DND-41 (cell line): Measurements from ENCODE around the gene GTF2IRD1.

ENCODE experiments used
- EZH2 ChIP-seq: IDR thresholded peaks from 3 replicates; pipeline ENCODE4 v1.6.1; 2012; ENCODE audit warnings: borderline replicate concordance, low read depth, mild to moderate bottlenecking, moderate library complexity, low read length, inconsistent platforms; ENCODE audit not compliant: severe bottlenecking
- TF ChIP-seq, protein P1 (sequence below): IDR thresholded peaks from 2 replicates; pipeline ENCODE4 v1.5.1; 2012; ENCODE audit warnings: borderline replicate concordance, low read length, moderate library complexity, mild to moderate bottlenecking; ENCODE audit not compliant: poor library complexity, severe bottlenecking; ENCODE audit errors: extremely low read depth

DNA sequence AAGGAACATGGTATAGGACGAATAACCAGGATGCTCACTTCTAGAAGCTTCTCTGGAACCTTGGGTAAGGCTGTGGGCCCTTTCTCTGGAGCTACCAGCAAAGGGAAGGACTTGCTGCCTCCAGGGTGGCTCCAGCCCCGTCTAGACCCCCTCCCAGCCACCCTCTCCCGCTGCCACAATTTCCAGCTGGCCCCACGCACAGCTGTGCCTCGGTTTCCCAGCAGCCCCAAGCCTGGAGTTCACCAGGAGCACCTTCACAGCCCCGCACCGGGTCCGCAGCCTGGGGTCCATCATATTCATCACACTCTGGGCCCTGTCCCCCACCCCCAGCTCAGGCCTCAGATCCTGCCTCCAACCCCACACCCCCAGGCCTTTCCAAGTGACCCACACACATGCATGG lies 35.6 kb upstream of the GTF2IRD1 start:
- TF ChIP-seq, protein P1, sequence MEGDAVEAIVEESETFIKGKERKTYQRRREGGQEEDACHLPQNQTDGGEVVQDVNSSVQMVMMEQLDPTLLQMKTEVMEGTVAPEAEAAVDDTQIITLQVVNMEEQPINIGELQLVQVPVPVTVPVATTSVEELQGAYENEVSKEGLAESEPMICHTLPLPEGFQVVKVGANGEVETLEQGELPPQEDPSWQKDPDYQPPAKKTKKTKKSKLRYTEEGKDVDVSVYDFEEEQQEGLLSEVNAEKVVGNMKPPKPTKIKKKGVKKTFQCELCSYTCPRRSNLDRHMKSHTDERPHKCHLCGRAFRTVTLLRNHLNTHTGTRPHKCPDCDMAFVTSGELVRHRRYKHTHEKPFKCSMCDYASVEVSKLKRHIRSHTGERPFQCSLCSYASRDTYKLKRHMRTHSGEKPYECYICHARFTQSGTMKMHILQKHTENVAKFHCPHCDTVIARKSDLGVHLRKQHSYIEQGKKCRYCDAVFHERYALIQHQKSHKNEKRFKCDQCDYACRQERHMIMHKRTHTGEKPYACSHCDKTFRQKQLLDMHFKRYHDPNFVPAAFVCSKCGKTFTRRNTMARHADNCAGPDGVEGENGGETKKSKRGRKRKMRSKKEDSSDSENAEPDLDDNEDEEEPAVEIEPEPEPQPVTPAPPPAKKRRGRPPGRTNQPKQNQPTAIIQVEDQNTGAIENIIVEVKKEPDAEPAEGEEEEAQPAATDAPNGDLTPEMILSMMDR, result no peak
- no peak for TF ChIP-seq EZH2
